ENCODE measurements around the gene UBE2V1. TPM values are rescaled to one million over a fixed set of nuclear protein-coding genes. Genes with fewer than 3 reads are reported as not detected.

Gene UBE2V1
- polyA plus RNA-seq, 6 donors from 2014 or later = 99.3 to 153 (median 113) TPM

DNA sequence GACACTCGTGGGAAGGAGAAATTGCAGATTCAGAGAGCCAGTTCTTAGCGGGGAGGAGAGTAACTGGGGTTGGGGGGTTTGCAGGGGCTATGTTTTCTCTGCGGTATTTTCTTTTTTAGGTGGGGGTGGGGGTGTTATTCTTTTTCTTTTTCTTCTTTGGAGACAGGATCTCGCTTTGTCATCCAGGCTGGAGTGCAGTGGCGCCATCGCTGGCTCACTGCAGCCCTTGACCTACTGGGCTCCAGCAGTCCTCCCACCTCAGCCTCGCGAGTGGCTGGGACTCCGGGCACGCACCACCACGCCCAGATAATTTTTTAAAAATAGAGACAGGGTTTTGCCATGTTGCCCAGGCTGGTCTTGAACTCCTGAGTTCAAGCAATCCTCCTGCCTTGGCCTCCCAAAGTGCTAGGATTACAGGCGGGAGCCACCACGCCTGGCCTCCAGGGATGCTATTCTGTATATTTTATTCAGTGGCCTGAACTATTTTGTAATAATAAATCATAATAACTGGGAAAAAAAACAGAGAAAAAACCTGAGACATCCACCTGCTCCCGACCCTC, 57.3 kb downstream of the UBE2V1 start:
- H3K27ac Mint-ChIP-seq = no peak overlapping the region
- no peak overlapping the region for H3K4me3 Mint-ChIP-seq
- peaks cover 0 to 4% (median 3%) of the 10 kb centered on the region in 3 donors for H3K4me1 Mint-ChIP-seq
- no peaks in the 10 kb centered on the region for H3K27me3 Mint-ChIP-seq
- ATAC-seq (ENCODE audit: low read depth in 2 of 2) (no peak), DNase-seq (no peak)
- no peaks in the 10 kb centered on the region for H3K36me3 Mint-ChIP-seq
- no peaks in the 10 kb centered on the region for H3K9me3 Mint-ChIP-seq

DNA sequence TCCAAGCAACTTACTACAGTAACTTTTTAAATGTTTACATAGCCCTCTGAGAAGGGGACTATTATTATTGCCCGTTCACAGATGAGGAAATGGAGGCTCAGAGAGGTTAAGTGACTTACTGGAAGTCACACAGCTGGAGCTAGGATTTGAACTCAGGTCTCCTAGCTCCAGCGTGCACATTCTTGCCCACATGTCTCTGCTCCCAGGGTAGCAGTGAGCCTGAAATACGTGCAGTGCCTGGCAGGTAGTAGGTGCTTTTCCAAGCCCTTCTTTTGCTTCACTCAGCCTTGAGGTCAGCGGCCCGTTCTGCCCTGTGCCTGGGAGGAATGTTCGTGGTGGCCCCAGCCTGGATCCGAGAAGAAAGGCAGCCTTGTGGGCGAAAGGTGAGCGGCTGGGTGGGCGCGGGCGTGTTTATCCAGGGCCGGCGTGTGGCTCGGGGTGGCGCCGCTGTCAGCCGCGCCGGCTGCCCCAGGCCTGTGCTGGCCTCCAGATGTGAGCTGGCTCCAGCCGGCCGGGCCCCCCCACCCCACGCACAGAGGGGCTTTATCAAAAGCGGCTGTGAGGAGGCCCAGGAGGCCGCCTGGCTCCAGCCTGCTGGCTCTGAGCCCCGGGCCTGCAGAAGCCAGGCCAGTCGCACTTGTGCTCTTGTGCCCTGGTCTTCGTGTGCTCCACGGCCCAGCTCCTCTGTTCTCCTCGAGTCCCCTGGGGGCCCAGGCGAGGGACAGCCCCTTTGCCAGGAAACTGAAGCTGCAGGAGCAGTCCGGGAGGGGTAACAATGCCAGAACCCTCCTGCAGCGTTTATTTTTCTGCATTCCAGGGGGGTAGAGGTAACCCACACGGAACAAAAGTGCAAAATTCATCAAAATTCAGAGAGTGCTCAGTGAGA, 58.1 kb downstream of the UBE2V1 start:
- ATAC-seq (ENCODE audit: low read depth in 2 of 2) (no peak), DNase-seq (no peak)
- H3K27ac Mint-ChIP-seq = no peak overlapping the region
- H3K4me3 Mint-ChIP-seq = peak overlapping the region in 1 of 8 donors; percentile 63
- no peaks in the 10 kb centered on the region for H3K9me3 Mint-ChIP-seq
- no peaks in the 10 kb centered on the region for H3K27me3 Mint-ChIP-seq
- H3K4me1 Mint-ChIP-seq = peaks cover 2 to 8% (median 5%) of the 10 kb centered on the region in 3 donors
- H3K36me3 Mint-ChIP-seq = no peaks in the 10 kb centered on the region

DNA sequence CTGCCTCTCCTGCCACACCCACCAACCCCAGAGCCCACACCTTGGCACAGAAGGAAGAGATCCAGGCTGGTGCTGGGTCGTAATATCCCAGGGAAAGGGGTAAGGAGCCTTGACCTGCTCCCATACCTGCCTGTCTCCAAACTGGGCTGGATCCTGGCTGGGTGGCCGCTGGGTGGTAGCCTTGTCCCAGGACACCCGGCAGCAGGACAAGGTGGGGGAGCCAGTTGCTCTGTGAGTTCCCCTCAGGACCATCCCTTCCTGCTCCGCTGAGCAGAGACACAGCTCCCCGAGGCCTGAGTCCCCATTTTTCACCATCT, 58.8 kb downstream of the UBE2V1 start:
- no peaks in the 10 kb centered on the region for H3K9me3 Mint-ChIP-seq
- H3K36me3 Mint-ChIP-seq = no peaks in the 10 kb centered on the region
- DNase-seq = no peak
- no peaks in the 10 kb centered on the region for H3K27me3 Mint-ChIP-seq
- peaks cover 9 to 14% (median 11%) of the 10 kb centered on the region in 3 donors for H3K4me1 Mint-ChIP-seq
- ATAC-seq (ENCODE audit: low read depth in 2 of 2) = no peak
- peak overlapping the region in 1 of 6 donors; percentile 56 for H3K27ac Mint-ChIP-seq
- H3K4me3 Mint-ChIP-seq = no peak overlapping the region

DNA sequence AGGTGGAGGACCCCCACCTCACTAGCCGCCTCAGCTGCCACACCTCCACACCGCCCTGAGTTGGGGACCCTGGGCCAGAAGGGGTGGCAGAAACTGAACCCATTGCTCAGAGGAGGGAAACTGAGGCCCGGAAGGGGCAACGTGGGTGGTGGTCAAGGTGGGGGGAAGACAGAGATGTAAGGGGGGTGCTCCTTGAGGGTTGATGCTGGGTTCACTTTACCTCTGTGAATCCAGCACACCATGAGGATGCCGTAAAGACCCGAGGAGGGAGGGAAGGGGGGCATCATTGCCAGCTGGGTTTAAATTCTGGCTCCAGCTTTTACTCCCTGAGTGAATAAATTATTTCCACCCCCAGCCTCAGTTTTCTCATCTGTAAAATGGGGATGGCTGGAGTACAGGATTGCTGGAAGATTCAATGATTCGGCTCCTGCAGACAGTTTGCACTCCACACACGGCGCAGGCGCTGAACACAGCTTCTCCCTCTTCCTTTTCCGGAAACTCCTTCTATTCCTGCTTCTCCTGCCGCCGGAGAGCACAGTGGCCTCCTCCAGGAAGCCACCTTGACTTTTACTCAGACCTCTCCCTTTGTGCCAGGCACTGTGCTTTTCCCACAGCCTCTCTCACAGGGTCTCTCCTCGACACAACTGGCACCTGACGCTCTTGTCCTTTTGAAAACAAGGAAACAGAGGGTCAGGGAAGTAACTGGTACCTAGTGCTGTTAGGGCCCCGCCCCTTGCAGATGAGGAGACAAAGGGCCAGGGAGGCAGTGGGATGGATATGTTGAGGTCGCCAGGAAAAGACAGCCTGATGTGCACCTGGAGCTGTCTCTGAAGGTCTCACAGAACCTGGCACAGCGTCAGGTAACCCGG, 59.4 kb downstream of the UBE2V1 start:
- H3K36me3 Mint-ChIP-seq = no peaks in the 10 kb centered on the region
- H3K9me3 Mint-ChIP-seq = no peaks in the 10 kb centered on the region
- no peaks in the 10 kb centered on the region for H3K27me3 Mint-ChIP-seq
- H3K4me1 Mint-ChIP-seq = peaks cover 15 to 20% (median 15%) of the 10 kb centered on the region in 3 donors
- no peak overlapping the region for H3K4me3 Mint-ChIP-seq
- DNase-seq = no peak
- peak overlapping the region in 4 of 6 donors; percentile 24 to 93 (median 73) for H3K27ac Mint-ChIP-seq
- no peak for ATAC-seq (ENCODE audit: low read depth in 2 of 2)

DNA sequence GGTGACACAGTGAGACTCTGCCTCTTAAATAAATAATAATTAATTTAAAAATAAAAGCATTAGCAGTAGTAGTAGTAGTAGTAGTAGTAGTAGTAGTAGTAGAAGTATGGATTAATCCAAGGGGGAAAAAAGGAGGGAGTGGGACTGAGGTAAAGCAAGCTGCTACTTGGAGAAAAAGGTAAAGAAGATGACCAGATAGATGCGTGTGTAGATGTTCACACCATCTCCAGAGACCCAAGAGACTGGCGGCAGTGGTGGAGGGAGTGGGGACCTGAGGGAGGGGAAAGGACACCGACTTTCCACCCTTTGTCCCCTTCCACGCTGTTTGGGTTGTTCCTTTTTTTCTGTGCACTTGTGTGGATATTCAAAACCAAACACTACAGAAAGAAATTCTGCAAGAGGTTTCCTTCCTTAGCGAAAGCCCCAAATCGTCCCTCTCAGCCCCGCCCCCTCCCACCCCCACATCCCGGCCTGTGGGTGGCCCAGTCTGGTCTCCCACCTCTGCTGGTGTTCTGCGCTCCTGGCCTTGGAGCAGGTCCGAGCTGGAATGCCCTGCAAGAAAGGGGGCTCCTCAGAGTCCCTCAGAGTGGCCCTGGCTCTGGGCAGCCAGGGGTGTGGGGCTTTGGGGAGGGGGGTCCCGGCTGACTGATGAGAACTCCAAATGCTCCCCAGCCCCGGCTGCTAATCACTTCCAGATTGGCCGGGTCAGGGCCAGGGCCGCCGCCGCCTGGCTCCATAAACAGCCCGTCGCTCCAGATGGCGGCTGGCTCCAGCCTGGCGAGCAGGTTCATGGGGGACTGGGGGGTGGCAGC, 60.2 kb downstream of the UBE2V1 start:
- DNase-seq (no peak), ATAC-seq (ENCODE audit: low read depth in 2 of 2) (no peak)
- Mint-ChIP-seq H3K27ac (peak overlapping the region in 1 of 6 donors; percentile 75), H3K4me3 (no peak overlapping the region), H3K9me3 (no peaks in the 10 kb centered on the region), H3K4me1 (peaks cover 22 to 26% (median 23%) of the 10 kb centered on the region in 3 donors), H3K36me3 (no peaks in the 10 kb centered on the region), H3K27me3 (no peaks in the 10 kb centered on the region)

DNA sequence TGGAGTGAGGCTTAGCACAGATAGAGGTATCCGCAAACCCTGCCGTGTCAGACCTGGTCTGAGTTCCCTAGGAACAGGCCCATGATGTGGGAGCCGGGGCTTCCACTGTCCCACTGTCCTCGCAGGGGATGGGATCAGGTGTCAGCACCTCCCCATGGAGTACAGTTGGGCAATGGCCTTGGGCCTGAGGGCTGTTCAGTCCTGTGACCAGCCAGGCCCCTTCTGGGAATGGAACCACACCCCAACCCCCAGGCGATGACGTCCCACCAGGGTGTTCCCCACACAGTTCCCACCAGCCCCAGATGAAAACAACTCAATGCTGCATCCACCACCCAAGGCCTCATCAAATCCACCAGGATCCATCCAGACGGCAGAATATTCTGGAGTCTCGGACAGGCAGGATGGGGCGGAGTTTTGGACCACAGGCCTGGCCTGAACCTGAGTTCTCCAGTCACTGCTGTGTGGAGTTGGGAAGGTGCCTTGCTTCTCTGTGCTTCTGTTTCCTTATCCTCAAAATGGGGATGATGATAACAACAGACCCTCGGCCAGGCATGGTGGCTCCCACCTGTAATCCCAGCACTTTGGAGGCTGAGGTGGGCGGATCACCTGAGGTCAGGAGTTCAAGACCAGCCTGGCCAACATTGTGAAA, 62.2 kb downstream of the UBE2V1 start:
- ATAC-seq (ENCODE audit: low read depth in 2 of 2) (no peak), DNase-seq (no peak)
- Mint-ChIP-seq H3K27ac (peak overlapping the region in 1 of 6 donors; percentile 39), H3K4me3 (no peak overlapping the region), H3K36me3 (no peaks in the 10 kb centered on the region), H3K27me3 (peaks cover 0 to 6% (median 0%) of the 10 kb centered on the region in 3 donors), H3K9me3 (peaks cover 0 to 5% (median 0%) of the 10 kb centered on the region in 7 donors), H3K4me1 (peaks cover 31 to 37% (median 31%) of the 10 kb centered on the region in 3 donors)

DNA sequence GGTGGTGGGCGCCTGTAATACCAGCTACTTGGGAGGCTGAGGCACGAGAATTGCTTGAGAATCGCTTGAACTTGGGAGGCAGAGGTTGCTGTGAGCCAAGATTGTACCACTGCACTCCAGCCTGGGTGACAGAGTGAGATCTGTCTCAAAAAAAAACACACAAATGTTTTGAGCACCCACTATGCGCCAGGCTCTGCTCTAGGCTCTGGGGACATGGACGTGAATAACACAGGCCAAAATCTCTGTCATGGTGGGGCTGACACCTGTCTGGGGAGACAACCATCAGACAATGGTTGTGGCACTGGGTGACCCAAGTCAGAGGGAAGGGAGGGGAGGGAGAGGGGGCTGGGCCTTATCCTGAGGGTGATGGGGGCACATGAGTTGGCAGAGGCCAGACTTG, 62.7 kb downstream of the UBE2V1 start:
- no peaks in the 10 kb centered on the region for H3K36me3 Mint-ChIP-seq
- H3K27me3 Mint-ChIP-seq = peaks cover 0 to 8% (median 0%) of the 10 kb centered on the region in 3 donors
- H3K4me3 Mint-ChIP-seq = no peak overlapping the region
- peak overlapping the region in 2 of 6 donors; percentile 54 to 70 for H3K27ac Mint-ChIP-seq
- H3K4me1 Mint-ChIP-seq = peaks cover 31 to 37% (median 31%) of the 10 kb centered on the region in 3 donors
- ATAC-seq (ENCODE audit: low read depth in 2 of 2) = no peak
- H3K9me3 Mint-ChIP-seq = peaks cover 0 to 6% (median 0%) of the 10 kb centered on the region in 7 donors
- DNase-seq = no peak

DNA sequence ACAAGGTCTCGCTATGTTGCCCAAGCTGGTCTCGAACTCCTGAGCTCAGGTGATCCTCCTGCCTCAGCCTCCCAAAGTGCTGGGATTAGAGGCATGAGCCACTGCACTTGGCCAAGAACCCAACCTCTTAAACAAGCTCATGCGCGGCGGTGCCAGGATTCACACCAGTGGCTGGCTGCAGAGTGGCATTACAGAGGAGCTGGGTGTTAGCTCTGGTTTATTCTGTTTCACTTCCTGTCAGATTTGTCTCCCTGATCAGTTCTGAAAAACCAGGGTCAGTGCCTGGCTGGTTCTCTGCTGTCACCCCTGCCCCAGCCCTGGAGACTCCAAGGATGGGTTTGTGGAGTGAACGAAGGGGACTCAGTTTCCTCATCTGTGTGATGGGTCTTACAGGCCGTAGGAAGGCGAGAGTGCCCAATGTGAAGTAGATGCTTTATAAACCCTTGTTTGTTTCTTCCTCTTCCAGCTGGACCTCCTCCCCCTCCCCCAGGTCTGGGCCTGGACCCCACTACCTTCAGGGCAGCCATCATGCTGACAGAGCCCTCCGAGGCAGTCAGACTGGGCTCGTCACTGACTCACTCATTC, 63.4 kb downstream of the UBE2V1 start:
- no peaks in the 10 kb centered on the region for H3K36me3 Mint-ChIP-seq
- peak overlapping the region in 5 of 8 donors; percentile 16 to 88 (median 30) for H3K4me3 Mint-ChIP-seq
- peak; percentile 67 to 78 for ATAC-seq (ENCODE audit: low read depth in 2 of 2)
- peaks cover 0 to 6% (median 0%) of the 10 kb centered on the region in 7 donors for H3K9me3 Mint-ChIP-seq
- peaks cover 31 to 37% (median 31%) of the 10 kb centered on the region in 3 donors for H3K4me1 Mint-ChIP-seq
- H3K27me3 Mint-ChIP-seq = peaks cover 0 to 8% (median 0%) of the 10 kb centered on the region in 3 donors
- H3K27ac Mint-ChIP-seq = peak overlapping the region; percentile 14 to 80 (median 46)
- peak; percentile 38 for DNase-seq

DNA sequence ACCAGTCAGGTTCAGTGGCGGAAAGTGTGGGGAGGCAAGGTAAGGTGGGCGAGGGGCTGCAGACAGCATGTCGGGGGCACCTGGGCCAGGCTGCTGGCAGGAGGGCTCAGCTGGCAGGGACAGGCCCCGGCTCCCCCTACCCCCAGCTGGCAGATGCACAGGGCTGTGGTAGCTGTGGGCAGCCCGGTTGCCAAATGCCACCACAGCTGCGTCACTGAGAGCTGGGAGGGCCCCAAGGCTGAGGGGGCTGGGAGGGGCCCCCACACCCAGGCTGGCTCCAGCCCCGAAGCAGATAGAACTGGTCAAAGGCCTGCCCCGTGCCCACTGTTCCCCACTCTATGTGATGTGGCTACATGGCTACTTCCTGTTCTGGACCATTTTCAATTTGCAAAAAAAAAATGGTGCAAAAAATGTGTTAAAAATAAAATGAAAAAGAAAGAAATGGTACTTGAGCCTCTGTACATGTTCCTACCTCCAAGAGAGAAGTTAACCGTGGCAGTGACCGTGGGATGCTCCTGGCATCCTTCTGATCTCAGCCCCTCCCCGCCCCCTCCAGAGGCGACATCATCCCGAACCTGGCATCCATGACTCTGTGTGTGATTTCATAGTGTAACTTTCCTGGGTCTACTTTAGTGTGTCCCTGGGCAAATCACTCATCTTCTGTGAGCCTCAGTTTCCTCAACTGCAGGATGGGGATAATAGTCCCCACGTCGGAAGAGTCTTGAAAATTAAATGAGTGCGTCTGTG, 64.4 kb downstream of the UBE2V1 start:
- DNase-seq (peak; percentile 43), ATAC-seq (ENCODE audit: low read depth in 2 of 2) (peak; percentile 75 to 76)
- peaks cover 31 to 37% (median 31%) of the 10 kb centered on the region in 3 donors for H3K4me1 Mint-ChIP-seq
- peak overlapping the region; percentile 32 to 88 (median 52) for H3K4me3 Mint-ChIP-seq
- no peaks in the 10 kb centered on the region for H3K36me3 Mint-ChIP-seq
- peaks cover 0 to 8% (median 0%) of the 10 kb centered on the region in 3 donors for H3K27me3 Mint-ChIP-seq
- peaks cover 0 to 6% (median 0%) of the 10 kb centered on the region in 7 donors for H3K9me3 Mint-ChIP-seq
- H3K27ac Mint-ChIP-seq = peak overlapping the region in 4 of 6 donors; percentile 62 to 89 (median 72)

DNA sequence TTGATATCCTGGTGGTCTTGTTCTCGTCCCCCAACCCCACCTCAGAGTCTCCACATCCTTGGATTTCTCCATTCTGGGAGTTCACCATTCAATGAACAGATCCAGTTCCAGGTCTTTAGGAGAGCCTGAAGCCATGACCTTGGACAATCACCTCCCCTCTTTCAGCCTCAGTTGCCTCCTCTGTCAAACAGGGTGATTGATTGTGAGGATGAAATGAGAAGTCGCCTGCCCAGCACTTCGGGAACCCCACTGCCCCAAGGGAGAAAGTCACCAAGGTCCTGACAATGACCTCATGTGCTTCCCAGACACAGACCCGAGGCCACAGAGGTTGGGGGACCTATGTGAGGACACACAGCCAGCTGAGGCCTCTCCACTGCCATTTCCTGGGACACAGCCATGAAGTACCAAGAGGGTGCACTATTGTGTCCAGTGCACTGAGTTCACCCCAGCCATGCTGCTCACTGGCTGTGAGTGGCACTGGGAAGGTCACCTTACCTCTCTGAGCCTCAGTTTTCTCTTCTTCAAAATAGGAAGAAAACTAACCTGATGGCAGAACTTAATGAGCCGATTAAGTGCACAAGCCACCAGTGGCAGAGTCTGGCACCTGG, 68.5 kb downstream of the UBE2V1 start:
- Mint-ChIP-seq H3K9me3 (peaks cover 0 to 6% (median 0%) of the 10 kb centered on the region in 7 donors), H3K27ac (peak overlapping the region in 1 of 6 donors; percentile 36), H3K27me3 (peaks cover 0 to 8% (median 0%) of the 10 kb centered on the region in 3 donors), H3K36me3 (no peaks in the 10 kb centered on the region), H3K4me1 (peaks cover 38 to 49% (median 48%) of the 10 kb centered on the region in 3 donors), H3K4me3 (peak overlapping the region in 1 of 8 donors; percentile 51)
- ATAC-seq (ENCODE audit: low read depth in 2 of 2) (no peak), DNase-seq (no peak)

All from naive B cell (primary cell).